Osteoblast (primary cell): ENCODE data around the gene WWTR1. TPM values are rescaled to one million over a fixed set of nuclear protein-coding genes. Genes with fewer than 3 reads are reported as not detected.

ENCODE experiments used
- DNase-seq: peaks from one replicate; pipeline ENCODE4 v3.0.0; 2011; ENCODE audit warnings: low spot score, mixed read lengths; ENCODE audit not compliant: insufficient read length; ENCODE audit errors: missing footprints
- H2AFZ ChIP-seq: 2 replicates; pipeline ENCODE4 v1.6.0; 2011; ENCODE audit warnings: mild to moderate bottlenecking, low read length
- H3K27ac ChIP-seq: 2 replicates; pipeline ENCODE4 v1.5.1; 2011; ENCODE audit warnings: mild to moderate bottlenecking, low read depth, low read length, moderate library complexity
- H3K27me3 ChIP-seq: 2 replicates; pipeline ENCODE4 v1.6.0; 2012; ENCODE audit warnings: mild to moderate bottlenecking, control low read depth, inconsistent platforms, low read length, moderate library complexity; ENCODE audit not compliant: insufficient read depth
- H3K36me3 ChIP-seq: 2 replicates; pipeline ENCODE4 v1.5.1; 2011; ENCODE audit warnings: mild to moderate bottlenecking, low read length, control low read depth, moderate library complexity; ENCODE audit not compliant: insufficient read depth
- H3K4me1 ChIP-seq: 2 replicates; pipeline ENCODE4 v1.5.1; 2011; ENCODE audit warnings: mild to moderate bottlenecking, low read length, control low read depth, moderate library complexity; ENCODE audit not compliant: insufficient read depth
- H3K4me2 ChIP-seq: 2 replicates; pipeline ENCODE4 v1.6.0; 2011; ENCODE audit warnings: mild to moderate bottlenecking, low read length; ENCODE audit not compliant: insufficient read depth
- H3K4me3 ChIP-seq: fragments of 200-600 bp; sonication (generic); 3 replicates; pipeline ENCODE4 v1.5.1; 2012; ENCODE audit warnings: mild to moderate bottlenecking, low read length, inconsistent platforms; ENCODE audit not compliant: insufficient read depth
- H3K79me2 ChIP-seq: 2 replicates; pipeline ENCODE4 v1.6.0; 2012; ENCODE audit warnings: mild to moderate bottlenecking, low read length, control low read depth, inconsistent platforms; ENCODE audit not compliant: insufficient read depth
- H3K9me3 ChIP-seq: 2 replicates; pipeline ENCODE4 v1.5.1; 2011; ENCODE audit warnings: low read depth, low read length, control low read depth
- H4K20me1 ChIP-seq: 2 replicates; pipeline ENCODE4 v1.6.0; 2012; ENCODE audit warnings: mild to moderate bottlenecking, low read length, control low read depth; ENCODE audit not compliant: insufficient read depth
- CTCF ChIP-seq: IDR thresholded peaks from 2 replicates; pipeline ENCODE4 v1.5.1; 2011; ENCODE audit warnings: mild to moderate bottlenecking, low read depth, low read length, moderate library complexity; ENCODE audit errors: extremely low read depth
- total RNA-seq: library from RNA; depleted of rRNA; stranded (reverse); fragments of >200 nt; gene quantifications from 2 replicates; pipeline ENCODE4 v1.2.3, GENCODE V29; 2012

Gene WWTR1
- total RNA-seq, 1 donor, result 84.7 TPM

GRCh38 chr3:149515249-149515648, 142.6 kb downstream of the WWTR1 start:
- Histone ChIP-seq H3K4me2 (no peak overlapping the region), H3K4me3 (no peak overlapping the region), H2AFZ (no peak overlapping the region), H3K4me1 (peaks cover 3% of the 10 kb centered on the region), H3K9me3 (no peaks in the 10 kb centered on the region), H4K20me1 (no peaks in the 10 kb centered on the region), H3K27me3 (no peaks in the 10 kb centered on the region), H3K36me3 (peaks cover 27% of the 10 kb centered on the region), H3K79me2 (no peaks in the 10 kb centered on the region), H3K27ac (no peak overlapping the region)
- no peak for DNase-seq
- no peak for TF ChIP-seq CTCF

DNA sequence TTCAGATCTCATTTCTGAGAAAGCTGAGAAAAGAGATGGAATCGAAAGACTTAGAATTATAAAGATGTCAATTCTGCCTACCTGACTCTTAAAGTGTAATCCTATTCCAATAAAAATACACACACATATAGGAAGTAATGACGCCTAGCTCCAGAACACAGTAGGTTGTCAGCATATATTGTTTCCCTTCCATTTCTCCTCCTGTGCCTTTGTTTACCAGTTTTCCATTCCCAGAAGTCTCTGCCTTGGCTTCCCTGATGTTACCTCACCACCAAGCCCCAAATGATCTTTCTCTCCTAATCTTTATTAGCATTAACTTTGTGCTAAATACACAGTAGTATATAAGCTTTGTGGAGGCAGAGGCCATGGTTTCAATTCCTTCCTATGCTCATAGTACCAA, 143.4 kb downstream of the WWTR1 start:
- Histone ChIP-seq H4K20me1 (no peaks in the 10 kb centered on the region), H3K36me3 (peaks cover 19% of the 10 kb centered on the region), H3K79me2 (no peaks in the 10 kb centered on the region), H2AFZ (no peak overlapping the region), H3K4me1 (peaks cover 4% of the 10 kb centered on the region), H3K9me3 (no peaks in the 10 kb centered on the region), H3K4me2 (no peak overlapping the region), H3K27ac (no peak overlapping the region), H3K27me3 (no peaks in the 10 kb centered on the region), H3K4me3 (no peak overlapping the region)
- TF ChIP-seq CTCF, result no peak
- DNase-seq, result no peak

DNA sequence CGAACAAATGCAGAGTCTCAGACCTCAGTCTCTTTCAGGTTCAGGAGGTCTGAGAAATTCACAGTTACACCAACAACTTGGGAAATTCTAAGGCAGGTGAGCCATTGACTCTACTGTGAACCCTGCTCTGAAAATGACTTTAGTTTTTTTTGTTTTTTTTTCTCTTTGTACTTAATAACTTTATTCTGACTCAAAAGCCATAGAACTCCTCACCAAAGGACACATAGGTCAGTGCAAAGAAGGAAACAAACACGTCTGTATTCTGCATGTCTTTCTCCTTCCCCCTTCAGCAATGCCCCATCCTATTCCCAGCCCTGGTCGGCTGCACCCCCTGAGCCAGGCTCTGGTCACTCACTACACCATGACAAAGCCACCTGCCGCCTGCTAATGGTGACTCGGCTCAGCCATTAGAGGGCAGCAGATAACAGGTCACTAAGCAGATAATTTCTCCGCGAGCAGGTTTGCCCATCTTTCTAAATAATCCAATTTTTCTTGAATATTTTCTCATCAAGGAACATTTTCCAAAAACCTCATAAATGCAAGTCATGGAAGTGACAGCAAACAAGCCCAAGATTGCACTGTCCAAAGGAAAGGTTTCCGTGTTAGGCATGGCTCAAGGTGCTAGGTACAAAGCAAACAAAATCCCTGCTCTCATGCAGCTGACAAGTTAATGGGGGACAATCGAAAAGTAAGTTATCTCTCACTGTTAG, 145.6 kb downstream of the WWTR1 start:
- no peak for DNase-seq
- Histone ChIP-seq H3K27ac (no peak overlapping the region), H3K4me2 (peak overlapping the region; percentile 60), H3K4me3 (no peak overlapping the region), H3K79me2 (no peaks in the 10 kb centered on the region), H4K20me1 (no peaks in the 10 kb centered on the region), H3K9me3 (no peaks in the 10 kb centered on the region), H3K36me3 (peaks cover 9% of the 10 kb centered on the region), H3K4me1 (peaks cover 26% of the 10 kb centered on the region), H2AFZ (no peak overlapping the region), H3K27me3 (no peaks in the 10 kb centered on the region)
- TF ChIP-seq CTCF, result peak; percentile 75

DNA sequence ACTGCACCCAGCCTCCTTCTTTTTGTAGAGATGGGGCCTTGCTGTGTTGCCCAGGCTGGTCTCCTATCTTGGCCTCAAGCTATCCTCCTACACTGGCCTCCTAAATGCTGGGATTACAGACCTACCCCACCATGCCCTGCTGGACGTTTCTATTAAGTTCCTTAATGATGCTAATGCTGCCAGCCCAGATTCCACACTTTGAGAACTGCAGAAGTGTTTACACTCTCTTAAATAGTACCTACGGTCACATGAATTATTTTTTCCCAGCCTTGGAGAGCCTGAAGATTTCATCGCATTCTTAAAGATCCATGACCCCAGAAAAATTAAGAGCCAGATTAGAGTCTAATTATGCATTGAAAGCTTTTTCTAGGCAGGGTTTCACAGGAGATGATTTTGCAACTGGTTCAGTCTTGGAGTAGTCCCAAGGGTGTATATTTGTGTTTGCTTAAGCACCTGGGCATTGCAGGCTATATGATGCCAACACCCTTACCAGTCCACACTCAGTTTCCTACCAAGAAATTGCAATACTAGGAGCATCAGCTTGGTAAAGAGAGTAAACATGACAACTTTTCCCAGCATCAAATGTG, 146.7 kb downstream of the WWTR1 start:
- Histone ChIP-seq H3K4me2 (no peak overlapping the region), H3K79me2 (no peaks in the 10 kb centered on the region), H3K4me3 (no peak overlapping the region), H3K27me3 (no peaks in the 10 kb centered on the region), H4K20me1 (no peaks in the 10 kb centered on the region), H3K27ac (no peak overlapping the region), H3K4me1 (peaks cover 37% of the 10 kb centered on the region), H3K36me3 (no peaks in the 10 kb centered on the region), H2AFZ (no peak overlapping the region), H3K9me3 (no peaks in the 10 kb centered on the region)
- TF ChIP-seq CTCF, result no peak
- no peak for DNase-seq
